Spleen (tissue), 11 donors: Measurements from ENCODE around the gene OTOS. TPM values are rescaled to one million over a fixed set of nuclear protein-coding genes. Genes with fewer than 3 reads are reported as not detected.

Experiments used
- DNase-seq: peaks from one replicate; pipeline ENCODE4 v3.0.0-alpha.2; 2020
- H3K27ac ChIP-seq, 8 donors: fragments of 200-600 bp; sonication (generic) in 7 of 8; 1 replicate in 4 of 8; 2 replicates in 4 of 8; pipeline versions ENCODE4 v1.5.0 to v1.8.0; 2016 to 2021; ENCODE audit warnings: inconsistent platforms in 4 of 8, mild to moderate bottlenecking in 4 of 8, moderate library complexity in 1 of 8
- H3K27me3 ChIP-seq, 7 donors: fragments of 200-600 bp; sonication (generic) in 6 of 7; replicated peaks in 1 of 7; 1 replicate in 4 of 7; 2 replicates in 3 of 7; pipeline versions ENCODE4 v1.5.0 to v1.8.0; 2016 to 2021; ENCODE audit warnings: inconsistent platforms in 3 of 7, mild to moderate bottlenecking in 1 of 7
- H3K36me3 ChIP-seq, 6 donors: fragments of 200-600 bp; sonication (generic) in 5 of 6; 1 replicate in 4 of 6; 2 replicates in 2 of 6; pipeline versions ENCODE4 v1.5.0 to v1.8.0; 2016 to 2021; ENCODE audit warnings: inconsistent platforms in 2 of 6
- H3K4me1 ChIP-seq, 6 donors: fragments of 200-600 bp; sonication (generic) in 5 of 6; 1 replicate in 3 of 6; 2 replicates in 3 of 6; pipeline versions ENCODE4 v1.5.0 to v1.8.0; 2016 to 2021; ENCODE audit warnings: inconsistent platforms in 3 of 6
- H3K4me3 ChIP-seq, 8 donors: fragments of 200-600 bp; sonication (generic) in 7 of 8; 1 replicate in 4 of 8; 2 replicates in 4 of 8; pipeline versions ENCODE4 v1.5.0 to v1.8.0; 2016 to 2021; ENCODE audit warnings: inconsistent platforms in 4 of 8, mild to moderate bottlenecking in 4 of 8, moderate library complexity in 2 of 8
- H3K9me3 ChIP-seq, 8 donors: fragments of 200-600 bp; sonication (generic) in 7 of 8; 1 replicate in 4 of 8; 2 replicates in 4 of 8; pipeline versions ENCODE4 v1.5.0 to v1.8.0; 2016 to 2021; ENCODE audit warnings: inconsistent platforms in 4 of 8
- POLR2A ChIP-seq, 3 donors: fragments of 450-650 bp; IDR thresholded peaks; one replicate each; pipeline ENCODE4 v1.5.1; 2017; ENCODE audit warnings: antibody characterized with exemption in 3 of 3, mild to moderate bottlenecking in 1 of 3
- POLR2AphosphoS5 ChIP-seq, 3 donors: sonication (generic); formaldehyde crosslinking; IDR thresholded peaks; one replicate each; pipeline ENCODE4 v1.5.1; 2017; ENCODE audit warnings: antibody characterized with exemption in 3 of 3
- whole genome bisulfite sequencing, 5 donors: extraction: QIAGEN DNeasy Blood & Tissue Kit in 3 of 5; methylation state at CpG; one replicate each; pipeline versions ENCODE4 v1.1.5 to v1.1.7; 2013 to 2018; 5-methylcytosine and 5-hydroxymethylcytosine counted together
- intact Hi-C: fragments of 100-400 bp; cut with DNase I; formaldehyde crosslinking; loops from one replicate; pipeline ENCODE4 v1.15.0; 2023; ENCODE audit warnings: low total_unique reads
- polyA plus RNA-seq, 3 donors: library from polyadenylated mRNA; stranded (reverse); fragments of 200-250 nt; gene quantifications; one replicate each; pipeline ENCODE4 v1.2.1, GENCODE V29; 2013
- total RNA-seq, 7 donors: library from RNA; depleted of rRNA in 3 of 7; stranded (reverse); fragments of >200 nt in 3 of 7; fragmentation: NEBNext Ultra II Directional in 4 of 7; extraction: Animal tissue kit (Norgen Biotek cat#: 25700) in 4 of 7; gene quantifications; one replicate each; pipeline versions ENCODE4 v1.1.0 to v1.2.1, GENCODE V29; 2016 to 2021
- TF ChIP-seq, protein P1 (sequence below), 11 experiments: fragments of 200-600 bp in 7 of 11; fragments of 450-650 bp in 4 of 11; sonication (generic) in 4 of 11; IDR thresholded peaks in 8 of 11; conservative IDR thresholded peaks in 3 of 11; 1 replicate in 7 of 11; 2 replicates in 4 of 11; pipeline versions ENCODE4 v1.4.0 to v1.8.0; 2016 to 2021; ENCODE audit warnings: antibody characterized with exemption in 11 of 11, inconsistent platforms in 4 of 11, mild to moderate bottlenecking in 1 of 11
- donor health status: healthy with polysubstance abuse.
- donor health status: DM: no; HTN: no; CAD: no; lungs with moderate emphysema.
- donor health status: DM: no; HTN: no; CAD: no.
- donor health status: Bipolar disorder and iron deficiency.
- donor health status: healthy.
- donor health status: DM: no; HTN: no; CAD: no.
- donor health status: DM: yes; HTN: yes; CAD: no.

Gene OTOS
- total and polyA plus RNA-seq, 10 donors = not detected

DNA sequence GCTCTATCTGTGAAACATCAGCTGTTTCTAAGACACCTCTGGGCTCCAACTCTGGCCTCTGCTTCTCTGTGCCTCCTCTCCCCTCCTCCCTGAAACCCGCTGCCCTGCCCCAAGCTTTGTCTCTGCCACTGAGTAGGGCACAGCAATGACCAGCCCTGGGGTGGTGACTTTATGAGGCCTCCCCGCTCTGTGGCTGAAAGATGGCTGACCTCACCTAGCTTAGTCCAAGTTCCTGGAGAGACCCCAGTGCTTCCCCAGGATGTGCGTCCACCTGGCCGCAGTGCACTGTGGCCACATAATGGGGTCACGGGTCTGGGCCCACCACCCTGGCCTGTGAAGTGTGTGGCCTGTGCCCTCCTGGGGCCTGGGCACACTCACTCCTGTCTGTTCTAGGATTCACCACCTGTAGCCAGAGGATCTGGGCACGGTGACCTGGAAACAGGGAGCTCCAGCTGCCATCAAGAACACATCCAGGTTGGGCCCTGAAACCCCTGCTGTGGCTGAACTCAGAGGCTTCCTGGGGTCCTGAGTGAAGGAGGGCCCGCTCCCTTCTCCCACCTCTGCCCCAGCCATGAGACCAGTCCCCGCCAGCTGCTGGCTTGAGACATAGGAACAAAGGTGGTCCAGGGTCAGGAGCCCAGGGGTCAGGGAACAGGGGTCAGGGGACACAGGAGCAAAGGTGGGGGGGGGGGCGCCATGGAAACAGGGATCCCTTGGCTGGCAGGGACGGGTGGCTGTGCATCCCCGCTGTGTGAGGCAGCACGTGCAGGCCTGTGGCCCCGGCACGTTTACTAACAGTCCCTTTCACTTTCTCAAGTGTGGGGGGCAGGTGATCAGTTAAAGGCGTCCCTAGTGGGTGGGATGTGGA, 29.3 kb upstream of the OTOS start:
- WGBS, 5 donors = 75 to 86% (median 81%) methylated on average over 12 to 15 of the region's 15 CpGs
- peaks cover 0 to 41% (median 0%) of the 10 kb centered on the region in 7 donors for H3K27me3 ChIP-seq
- DNase-seq = peak; percentile 66
- H3K36me3 ChIP-seq = no peaks in the 10 kb centered on the region
- H3K9me3 ChIP-seq = peaks cover 0 to 10% (median 0%) of the 10 kb centered on the region in 8 donors
- no peak overlapping the region for H3K27ac ChIP-seq
- no peak overlapping the region for H3K4me3 ChIP-seq
- TF ChIP-seq POLR2A (IDR thresholded peaks at IDR 0.05) = no peak
- TF ChIP-seq POLR2AphosphoS5 (IDR thresholded peaks at IDR 0.05) = no peak
- TF ChIP-seq, protein P1, sequence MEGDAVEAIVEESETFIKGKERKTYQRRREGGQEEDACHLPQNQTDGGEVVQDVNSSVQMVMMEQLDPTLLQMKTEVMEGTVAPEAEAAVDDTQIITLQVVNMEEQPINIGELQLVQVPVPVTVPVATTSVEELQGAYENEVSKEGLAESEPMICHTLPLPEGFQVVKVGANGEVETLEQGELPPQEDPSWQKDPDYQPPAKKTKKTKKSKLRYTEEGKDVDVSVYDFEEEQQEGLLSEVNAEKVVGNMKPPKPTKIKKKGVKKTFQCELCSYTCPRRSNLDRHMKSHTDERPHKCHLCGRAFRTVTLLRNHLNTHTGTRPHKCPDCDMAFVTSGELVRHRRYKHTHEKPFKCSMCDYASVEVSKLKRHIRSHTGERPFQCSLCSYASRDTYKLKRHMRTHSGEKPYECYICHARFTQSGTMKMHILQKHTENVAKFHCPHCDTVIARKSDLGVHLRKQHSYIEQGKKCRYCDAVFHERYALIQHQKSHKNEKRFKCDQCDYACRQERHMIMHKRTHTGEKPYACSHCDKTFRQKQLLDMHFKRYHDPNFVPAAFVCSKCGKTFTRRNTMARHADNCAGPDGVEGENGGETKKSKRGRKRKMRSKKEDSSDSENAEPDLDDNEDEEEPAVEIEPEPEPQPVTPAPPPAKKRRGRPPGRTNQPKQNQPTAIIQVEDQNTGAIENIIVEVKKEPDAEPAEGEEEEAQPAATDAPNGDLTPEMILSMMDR (IDR thresholded peaks at IDR 0.05 in 8 of 11, conservative IDR thresholded peaks at IDR 0.05 in 3 of 11) = no peak
- no peaks in the 10 kb centered on the region for H3K4me1 ChIP-seq
- intact Hi-C loops = no loop called here

DNA sequence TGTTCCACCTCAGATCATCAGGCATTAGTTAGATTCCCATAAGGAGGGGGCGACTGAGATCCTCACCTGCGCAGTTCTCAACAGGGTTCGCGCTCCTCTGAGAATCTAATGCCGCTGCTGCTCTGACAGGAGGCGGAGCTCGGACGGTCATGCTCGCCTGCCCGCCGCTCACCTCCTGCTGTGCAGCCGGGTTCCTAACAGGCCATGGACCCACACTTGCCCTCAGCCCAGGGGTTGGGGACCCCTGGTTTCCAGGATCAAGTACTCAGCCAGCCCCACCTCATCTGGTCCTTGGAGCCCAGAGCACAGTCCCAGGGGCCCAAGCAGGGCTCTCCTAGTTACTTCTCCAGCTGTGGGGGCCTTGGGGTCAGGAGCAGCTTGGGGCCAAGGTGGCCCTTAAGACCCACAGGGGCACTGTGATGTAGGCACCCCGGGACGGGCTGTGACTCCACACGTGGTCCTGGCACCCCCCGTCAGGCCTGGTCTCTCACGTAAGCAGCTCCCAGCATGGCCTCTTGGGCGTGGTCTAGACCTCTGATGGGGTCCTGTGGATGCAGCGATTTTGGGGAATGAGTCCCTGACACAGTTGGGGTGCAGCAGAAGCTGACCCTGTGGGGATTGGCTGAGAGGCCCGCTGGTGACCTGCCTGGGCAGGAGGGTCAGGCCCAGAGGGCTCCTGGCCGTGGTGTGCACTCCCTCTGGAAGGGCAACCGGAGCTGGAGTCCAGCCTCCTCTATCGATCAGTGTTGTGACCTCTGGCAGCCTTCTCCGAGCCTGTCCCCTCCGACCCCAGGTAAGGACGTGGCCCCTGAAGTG, 28.3 kb upstream of the OTOS start:
- no peaks in the 10 kb centered on the region for H3K36me3 ChIP-seq
- peaks cover 0 to 10% (median 0%) of the 10 kb centered on the region in 8 donors for H3K9me3 ChIP-seq
- H3K27ac ChIP-seq = no peak overlapping the region
- no peaks in the 10 kb centered on the region for H3K4me1 ChIP-seq
- peaks cover 0 to 38% (median 0%) of the 10 kb centered on the region in 7 donors for H3K27me3 ChIP-seq
- H3K4me3 ChIP-seq = no peak overlapping the region
- intact Hi-C loops = no loop called here
- TF ChIP-seq, protein P1 (IDR thresholded peaks at IDR 0.05 in 8 of 11, conservative IDR thresholded peaks at IDR 0.05 in 3 of 11) = no peak
- TF ChIP-seq POLR2A (IDR thresholded peaks at IDR 0.05) = no peak
- no peak for TF ChIP-seq POLR2AphosphoS5 (IDR thresholded peaks at IDR 0.05)
- WGBS, 5 donors = 82 to 93% (median 83%) methylated on average over 20 to 26 of the region's 26 CpGs
- peak; percentile 65 for DNase-seq

DNA sequence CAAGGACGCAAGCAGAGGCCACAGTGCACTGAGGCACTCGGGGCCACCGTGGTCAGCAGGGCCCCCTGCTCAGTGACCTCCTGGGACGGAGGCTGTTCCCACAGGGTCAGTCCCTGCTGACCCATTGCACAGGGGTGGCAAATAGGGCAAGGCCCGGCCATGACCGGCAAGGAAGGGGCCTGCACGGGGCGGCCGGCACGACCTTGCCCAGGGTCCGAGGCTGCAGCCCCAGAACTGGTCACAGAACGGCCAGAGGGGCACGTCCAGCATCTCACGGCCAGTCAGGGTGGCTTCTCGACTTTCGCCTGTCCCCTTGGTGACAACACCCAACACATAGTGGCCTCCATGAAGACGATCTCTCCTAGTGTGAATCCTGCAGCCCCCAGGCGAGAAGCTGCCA, 27.6 kb upstream of the OTOS start:
- Histone ChIP-seq H3K9me3 (peaks cover 0 to 10% (median 0%) of the 10 kb centered on the region in 8 donors), H3K4me1 (no peaks in the 10 kb centered on the region), H3K27me3 (peaks cover 0 to 38% (median 0%) of the 10 kb centered on the region in 7 donors), H3K4me3 (no peak overlapping the region), H3K36me3 (no peaks in the 10 kb centered on the region), H3K27ac (no peak overlapping the region)
- WGBS, 5 donors = 80 to 88% (median 83%) methylated on average over 13 to 18 of the region's 18 CpGs
- peak; percentile 59 for DNase-seq
- intact Hi-C loops = no loop called here
- TF ChIP-seq, protein P1 (IDR thresholded peaks at IDR 0.05 in 8 of 11, conservative IDR thresholded peaks at IDR 0.05 in 3 of 11) = no peak
- TF ChIP-seq POLR2AphosphoS5 (IDR thresholded peaks at IDR 0.05) (no peak), POLR2A (IDR thresholded peaks at IDR 0.05) (no peak)

GRCh38 chr2:240167588-240167880, 27.1 kb upstream of the OTOS start:
- H3K4me3 ChIP-seq = no peak overlapping the region
- no peak overlapping the region for H3K27ac ChIP-seq
- TF ChIP-seq, protein P1 (IDR thresholded peaks at IDR 0.05 in 8 of 11, conservative IDR thresholded peaks at IDR 0.05 in 3 of 11) = no peak
- TF ChIP-seq POLR2AphosphoS5 (IDR thresholded peaks at IDR 0.05) (no peak), POLR2A (IDR thresholded peaks at IDR 0.05) (no peak)
- H3K9me3 ChIP-seq = peaks cover 0 to 10% (median 0%) of the 10 kb centered on the region in 8 donors
- H3K4me1 ChIP-seq = no peaks in the 10 kb centered on the region
- DNase-seq = peak; percentile 43
- WGBS, 5 donors = 83 to 90% (median 87%) methylated on average over 3 to 9 of the region's 9 CpGs
- intact Hi-C loops = no loop called here
- H3K36me3 ChIP-seq = no peaks in the 10 kb centered on the region
- H3K27me3 ChIP-seq = peaks cover 0 to 41% (median 0%) of the 10 kb centered on the region in 7 donors
